Peyer's patch (tissue), 4 donors: Measurements from ENCODE around the gene HELQ. TPM values are rescaled to one million over a fixed set of nuclear protein-coding genes. Genes with fewer than 3 reads are reported as not detected.

ENCODE experiments used
- DNase-seq, 3 donors: peaks; one replicate each; pipeline ENCODE4 v3.0.0-alpha.2; 2017 to 2019
- H3K27ac ChIP-seq, 4 donors: fragments of 200-600 bp; sonication (generic); one replicate each; pipeline ENCODE4 v1.5.1; 2016 to 2019
- H3K27me3 ChIP-seq, 2 donors: fragments of 200-600 bp; sonication (generic); one replicate each; pipeline ENCODE4 v1.5.1; 2019
- H3K36me3 ChIP-seq, 3 donors: fragments of 200-600 bp; sonication (generic); one replicate each; pipeline ENCODE4 v1.5.1; 2016 to 2019
- H3K4me1 ChIP-seq, 4 donors: fragments of 200-600 bp; sonication (generic); one replicate each; pipeline ENCODE4 v1.5.1; 2016 to 2019
- H3K4me3 ChIP-seq, 4 donors: fragments of 200-600 bp; sonication (generic); 1 replicate in 3 of 4; 2 replicates in 1 of 4; pipeline ENCODE4 v1.5.1; 2016 to 2019; ENCODE audit warnings: mild to moderate bottlenecking in 1 of 4
- H3K9me3 ChIP-seq, 4 donors: fragments of 200-600 bp; sonication (generic); one replicate each; pipeline ENCODE4 v1.5.1; 2016 to 2019; ENCODE audit warnings: mild to moderate bottlenecking in 1 of 4
- CTCF ChIP-seq, 6 experiments: fragments of 450-650 bp in 4 of 6; fragments of 200-600 bp in 2 of 6; sonication (generic) in 1 of 6; IDR thresholded peaks; one replicate each; pipeline ENCODE4 v1.5.1; 2017 to 2019; ENCODE audit warnings: antibody characterized with exemption in 6 of 6, mild to moderate bottlenecking in 3 of 6, moderate library complexity in 1 of 6
- POLR2A ChIP-seq, 2 donors: fragments of 450-650 bp; IDR thresholded peaks; one replicate each; pipeline ENCODE4 v1.5.1; 2017; ENCODE audit warnings: antibody characterized with exemption in 2 of 2, mild to moderate bottlenecking in 2 of 2, moderate library complexity in 2 of 2
- total RNA-seq, 4 donors: library from RNA; depleted of rRNA; stranded (reverse); fragments of >200 nt; gene quantifications; one replicate each; pipeline ENCODE4 v1.1.0, GENCODE V29; 2016

HELQ gene
- total RNA-seq, 4 donors from 2014 or later, result 17.0 to 59.4 (median 20.4) TPM

- no peak for DNase-seq
- H3K27ac ChIP-seq, result no peak overlapping the region
- H3K9me3 ChIP-seq, result peaks cover 0 to 9% (median 3%) of the 10 kb centered on the region in 4 donors
- H3K27me3 ChIP-seq, result no peaks in the 10 kb centered on the region
- H3K4me3 ChIP-seq, result no peak overlapping the region
- H3K4me1 ChIP-seq, result no peaks in the 10 kb centered on the region
- no peaks in the 10 kb centered on the region for H3K36me3 ChIP-seq
- TF ChIP-seq POLR2A (IDR thresholded peaks at IDR 0.05) (no peak), CTCF (IDR thresholded peaks at IDR 0.05) (no peak)
Measured at GRCh38 chr4:83381173-83381572, 74.5 kb downstream of the HELQ start.

DNA sequence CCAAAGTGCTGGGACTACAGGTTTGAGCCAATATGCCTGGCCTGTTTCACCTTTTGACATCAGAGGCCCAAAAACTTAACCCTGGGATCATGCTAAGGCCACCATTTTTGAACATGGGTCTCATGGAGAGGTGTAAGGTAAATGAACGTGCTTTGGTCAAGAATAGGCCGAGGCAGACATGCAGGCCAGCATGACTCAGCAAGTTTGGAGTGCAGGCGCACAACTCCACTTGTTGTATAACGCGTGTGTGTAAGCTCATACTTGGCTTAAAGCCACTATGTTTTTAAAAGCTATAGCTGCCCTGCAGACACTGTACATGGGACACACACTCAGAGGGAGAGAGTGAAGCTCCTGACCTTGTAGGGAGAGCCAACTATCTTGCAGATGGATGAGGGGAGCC lies 77.2 kb downstream of the HELQ start:
- Histone ChIP-seq H3K27ac (no peak overlapping the region), H3K9me3 (peaks cover 0 to 9% (median 3%) of the 10 kb centered on the region in 4 donors), H3K4me1 (no peaks in the 10 kb centered on the region), H3K4me3 (no peak overlapping the region), H3K27me3 (no peaks in the 10 kb centered on the region), H3K36me3 (no peaks in the 10 kb centered on the region)
- TF ChIP-seq POLR2A (IDR thresholded peaks at IDR 0.05), result no peak
- DNase-seq, result no peak

GRCh38 chr4:83372931-83373330 lies 82.7 kb downstream of the HELQ start:
- H3K4me3 ChIP-seq, result no peak overlapping the region
- DNase-seq, result no peak
- H3K27ac ChIP-seq, result no peak overlapping the region
- peaks cover 0 to under 1% (median 0%) of the 10 kb centered on the region in 4 donors for H3K9me3 ChIP-seq
- no peak for TF ChIP-seq POLR2A (IDR thresholded peaks at IDR 0.05)
- no peaks in the 10 kb centered on the region for H3K36me3 ChIP-seq
- no peaks in the 10 kb centered on the region for H3K4me1 ChIP-seq
- no peaks in the 10 kb centered on the region for H3K27me3 ChIP-seq

GRCh38 chr4:83371936-83372335 lies 83.7 kb downstream of the HELQ start:
- H3K27ac ChIP-seq, result no peak overlapping the region

DNA sequence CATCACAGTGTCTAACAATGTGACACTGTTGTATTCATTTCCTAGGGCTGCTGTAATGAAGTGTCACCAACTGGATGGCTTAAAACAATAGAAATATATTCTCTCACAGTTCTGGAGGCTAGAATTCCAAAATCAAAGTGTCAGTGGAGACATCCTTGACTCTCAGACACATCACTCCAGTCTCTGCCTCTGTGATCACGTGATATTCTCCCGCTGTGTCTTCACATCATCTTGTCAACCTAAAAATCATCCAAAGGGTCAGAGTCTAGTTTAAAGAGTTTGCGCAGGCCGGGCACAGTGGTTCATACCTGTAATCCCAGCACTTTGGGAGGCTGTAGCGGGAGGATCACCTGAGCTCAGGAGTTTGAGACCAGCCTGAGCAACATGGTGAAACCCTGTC lies 84.4 kb downstream of the HELQ start:
- H3K4me1 ChIP-seq, result no peaks in the 10 kb centered on the region
- no peak for DNase-seq
- H3K36me3 ChIP-seq, result no peaks in the 10 kb centered on the region
- H3K9me3 ChIP-seq, result no peaks in the 10 kb centered on the region
- H3K27ac ChIP-seq, result no peak overlapping the region
- H3K4me3 ChIP-seq, result no peak overlapping the region
- no peaks in the 10 kb centered on the region for H3K27me3 ChIP-seq
- no peak for TF ChIP-seq POLR2A (IDR thresholded peaks at IDR 0.05)
- no peak for TF ChIP-seq CTCF (IDR thresholded peaks at IDR 0.05)

More at GRCh38 chr4:83371936-83372335, 83.7 kb downstream of the HELQ start:
- no peak for DNase-seq
- TF ChIP-seq POLR2A (IDR thresholded peaks at IDR 0.05) (no peak), CTCF (IDR thresholded peaks at IDR 0.05) (no peak)
- Histone ChIP-seq H3K27me3 (no peaks in the 10 kb centered on the region), H3K4me3 (no peak overlapping the region), H3K36me3 (no peaks in the 10 kb centered on the region), H3K9me3 (no peaks in the 10 kb centered on the region), H3K4me1 (no peaks in the 10 kb centered on the region)

- Histone ChIP-seq H3K9me3 (no peaks in the 10 kb centered on the region), H3K4me1 (no peaks in the 10 kb centered on the region), H3K27ac (no peak overlapping the region), H3K27me3 (no peaks in the 10 kb centered on the region), H3K4me3 (no peak overlapping the region), H3K36me3 (no peaks in the 10 kb centered on the region)
- TF ChIP-seq POLR2A (IDR thresholded peaks at IDR 0.05) (no peak), CTCF (IDR thresholded peaks at IDR 0.05) (no peak)
- DNase-seq, result no peak
Measured at GRCh38 chr4:83370640-83370906, 85.0 kb downstream of the HELQ start.

GRCh38 chr4:83369831-83370639 lies 85.6 kb downstream of the HELQ start:
- H3K9me3 ChIP-seq, result no peaks in the 10 kb centered on the region
- no peak overlapping the region for H3K4me3 ChIP-seq
- H3K27me3 ChIP-seq, result no peaks in the 10 kb centered on the region
- TF ChIP-seq CTCF (IDR thresholded peaks at IDR 0.05), result no peak
- TF ChIP-seq POLR2A (IDR thresholded peaks at IDR 0.05), result no peak
- no peaks in the 10 kb centered on the region for H3K36me3 ChIP-seq
- DNase-seq, result no peak
- no peaks in the 10 kb centered on the region for H3K4me1 ChIP-seq
- no peak overlapping the region for H3K27ac ChIP-seq
